Smooth muscle cell of trachea (primary cell): ENCODE data around the gene TPK1. TPM values are rescaled to one million over a fixed set of nuclear protein-coding genes. Genes with fewer than 3 reads are reported as not detected.

Experiments used
- total RNA-seq: library from RNA; depleted of rRNA; stranded (reverse); fragments of >200 nt; gene quantifications from 2 replicates; pipeline ENCODE4 v1.2.1, GENCODE V29; 2014

The TPK1 gene
- 5.2 and 5.3 TPM in 2 replicates for total RNA-seq

DNA sequence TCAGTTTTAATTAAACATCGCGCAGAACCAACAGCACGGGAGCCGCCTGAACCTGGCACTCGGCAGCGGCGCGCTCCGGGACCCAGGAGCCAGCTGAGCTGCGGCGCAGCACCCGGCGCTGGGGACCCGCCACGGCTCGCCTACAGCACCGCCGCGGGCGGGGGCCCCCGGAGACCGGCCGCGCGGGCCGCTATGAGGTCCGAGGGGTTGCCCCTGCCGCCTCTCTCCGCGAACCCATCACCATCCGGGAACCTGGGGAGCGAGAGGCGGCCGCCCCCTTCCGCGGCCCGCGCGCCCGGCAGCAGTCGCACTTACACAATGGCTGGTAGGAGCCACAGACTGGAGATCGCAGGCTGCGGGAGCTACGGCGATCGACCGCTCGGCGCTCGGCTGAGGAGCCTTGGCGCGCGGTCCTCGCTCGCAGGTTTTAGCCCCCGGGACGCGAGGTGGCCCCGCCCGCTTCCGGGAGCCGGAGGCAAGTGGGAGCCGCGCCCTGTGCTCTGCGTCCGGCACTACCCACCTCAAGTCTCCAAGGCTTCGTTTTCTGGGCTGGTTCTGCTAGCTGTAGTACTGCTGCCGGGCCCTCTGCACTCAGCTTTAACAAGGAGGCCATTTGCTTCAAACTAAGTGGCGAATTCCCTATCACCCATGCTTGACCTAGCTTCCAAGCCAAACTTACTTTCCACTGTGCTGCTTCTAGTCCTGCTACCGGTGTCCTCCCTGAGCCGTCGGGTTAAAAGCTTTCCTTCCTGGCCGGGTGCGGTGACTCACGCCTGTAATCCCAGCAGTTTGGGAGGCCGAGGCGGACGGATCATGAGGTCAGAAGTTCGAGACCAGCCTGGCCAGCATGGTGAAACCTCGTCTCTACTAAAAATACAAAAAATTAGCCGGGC is at the start of gene TPK1:
TPK1 (minus strand) TSS at position 402 of the 893 bp plus-strand sequence. CDS start 451 bp downstream, outside the sequence.

DNA sequence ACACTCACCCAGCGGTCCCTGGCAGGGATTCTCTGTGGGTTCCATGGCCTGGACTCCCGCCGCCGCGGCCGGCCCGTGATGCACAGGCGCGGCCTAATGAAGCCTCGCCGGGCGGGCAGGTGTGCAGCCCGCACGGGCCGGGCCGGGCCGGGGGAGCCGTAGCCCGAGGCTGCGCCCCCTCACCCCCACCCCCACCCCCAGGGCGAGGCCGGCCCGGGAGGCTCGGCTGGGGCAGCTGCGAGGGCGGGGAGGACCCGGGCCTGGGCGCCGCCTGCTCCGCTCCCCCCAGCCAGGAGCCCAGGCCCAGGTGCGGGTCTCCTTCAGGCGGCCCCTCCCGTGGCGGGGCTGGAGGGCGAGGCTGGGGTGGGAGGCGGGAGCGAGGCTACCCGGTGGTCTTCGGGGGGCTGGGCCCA is 432.2 kb downstream of the TPK1 start, which contains the start of gene NOBOX:
NOBOX (minus strand) TSS at position 45 of the 413 bp plus-strand sequence.

